Panc1 (cell line): ENCODE results near the gene ATP8B3.

Experiments
- POLR2AphosphoS5 ChIP-seq: IDR thresholded peaks from 2 replicates; pipeline ENCODE4 v1.6.1; 2012; ENCODE audit warnings: mild to moderate bottlenecking, low read depth, low read length, moderate library complexity
- TF ChIP-seq, protein P1 (sequence below): fragments of 450-650 bp; IDR thresholded peaks from 2 replicates; pipeline ENCODE4 v1.5.1; 2017; ENCODE audit warnings: mild to moderate bottlenecking

DNA sequence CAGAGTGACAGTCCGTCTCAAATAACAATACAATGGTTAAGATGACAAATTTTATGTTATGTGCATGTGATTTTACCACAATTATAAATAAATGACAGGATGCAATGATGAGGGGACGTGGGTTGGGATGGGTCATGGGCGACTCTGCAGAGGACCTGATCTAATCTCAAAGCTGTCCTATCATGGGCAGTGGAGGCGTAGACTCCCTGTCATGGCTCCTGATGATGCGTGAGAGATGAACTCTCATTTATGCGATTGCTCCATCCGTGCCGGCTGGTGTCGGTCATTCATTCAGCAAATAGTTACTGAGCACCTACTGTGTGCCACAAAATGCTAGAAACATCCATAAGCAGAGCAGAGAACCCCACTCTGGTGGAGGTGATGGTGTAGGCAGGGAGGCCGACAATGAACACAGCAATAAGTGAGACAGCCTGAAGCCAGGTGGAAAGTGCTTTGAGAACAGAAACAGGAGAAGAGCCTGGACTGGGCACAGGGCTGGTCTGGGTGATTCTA lies 37.9 kb upstream of the ATP8B3 start:
- TF ChIP-seq POLR2AphosphoS5: no peak
- TF ChIP-seq, protein P1, sequence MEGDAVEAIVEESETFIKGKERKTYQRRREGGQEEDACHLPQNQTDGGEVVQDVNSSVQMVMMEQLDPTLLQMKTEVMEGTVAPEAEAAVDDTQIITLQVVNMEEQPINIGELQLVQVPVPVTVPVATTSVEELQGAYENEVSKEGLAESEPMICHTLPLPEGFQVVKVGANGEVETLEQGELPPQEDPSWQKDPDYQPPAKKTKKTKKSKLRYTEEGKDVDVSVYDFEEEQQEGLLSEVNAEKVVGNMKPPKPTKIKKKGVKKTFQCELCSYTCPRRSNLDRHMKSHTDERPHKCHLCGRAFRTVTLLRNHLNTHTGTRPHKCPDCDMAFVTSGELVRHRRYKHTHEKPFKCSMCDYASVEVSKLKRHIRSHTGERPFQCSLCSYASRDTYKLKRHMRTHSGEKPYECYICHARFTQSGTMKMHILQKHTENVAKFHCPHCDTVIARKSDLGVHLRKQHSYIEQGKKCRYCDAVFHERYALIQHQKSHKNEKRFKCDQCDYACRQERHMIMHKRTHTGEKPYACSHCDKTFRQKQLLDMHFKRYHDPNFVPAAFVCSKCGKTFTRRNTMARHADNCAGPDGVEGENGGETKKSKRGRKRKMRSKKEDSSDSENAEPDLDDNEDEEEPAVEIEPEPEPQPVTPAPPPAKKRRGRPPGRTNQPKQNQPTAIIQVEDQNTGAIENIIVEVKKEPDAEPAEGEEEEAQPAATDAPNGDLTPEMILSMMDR: no peak
